GM21515 (cell line): ENCODE data around the gene TRPM3.

Experiments
- ATAC-seq: cut with Tn5 transposase; IDR thresholded peaks from one replicate; pipeline ENCODE4 v1.9.1; 2021; ENCODE audit not compliant: unreplicated experiment

The TRPM3 gene

DNA sequence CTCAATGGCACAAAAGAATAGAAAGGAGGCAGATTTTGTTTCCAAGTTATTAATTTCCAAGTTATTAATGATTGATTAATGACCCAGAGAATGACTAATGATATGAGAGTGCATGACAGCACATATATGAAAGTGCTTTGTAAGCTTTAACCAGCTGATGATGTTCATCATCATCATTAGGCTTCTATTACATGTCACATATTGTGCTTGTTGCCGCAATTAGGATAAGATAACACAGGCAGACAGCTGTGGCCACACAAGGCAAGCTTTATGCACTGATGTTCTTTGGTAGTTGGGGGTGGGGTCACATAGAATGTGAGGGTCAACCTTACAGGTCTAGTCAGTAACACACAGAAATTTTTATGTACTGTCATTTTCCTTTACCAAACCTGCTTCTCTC lies 219.7 kb downstream of the TRPM3 start:
- ATAC-seq = no peak

DNA sequence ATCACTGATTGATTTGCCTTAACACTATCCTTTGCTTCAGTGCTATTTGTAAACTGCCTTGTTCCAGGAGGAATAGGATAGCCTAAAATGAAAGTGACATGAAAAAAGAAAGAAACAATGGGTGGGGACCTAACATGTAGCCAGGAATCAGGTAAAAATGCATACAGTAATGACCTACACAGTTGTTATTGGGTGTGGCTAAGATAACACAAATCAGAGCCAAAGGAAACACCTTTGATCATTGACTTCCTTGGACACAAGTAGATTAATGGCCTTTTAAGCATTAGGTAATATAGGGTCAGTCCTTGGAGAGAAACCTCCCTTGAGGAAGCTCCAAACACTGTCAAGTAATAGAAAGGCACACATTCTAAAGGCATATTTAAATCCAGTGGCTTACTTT lies 220.4 kb downstream of the TRPM3 start:
- ATAC-seq = no peak

DNA sequence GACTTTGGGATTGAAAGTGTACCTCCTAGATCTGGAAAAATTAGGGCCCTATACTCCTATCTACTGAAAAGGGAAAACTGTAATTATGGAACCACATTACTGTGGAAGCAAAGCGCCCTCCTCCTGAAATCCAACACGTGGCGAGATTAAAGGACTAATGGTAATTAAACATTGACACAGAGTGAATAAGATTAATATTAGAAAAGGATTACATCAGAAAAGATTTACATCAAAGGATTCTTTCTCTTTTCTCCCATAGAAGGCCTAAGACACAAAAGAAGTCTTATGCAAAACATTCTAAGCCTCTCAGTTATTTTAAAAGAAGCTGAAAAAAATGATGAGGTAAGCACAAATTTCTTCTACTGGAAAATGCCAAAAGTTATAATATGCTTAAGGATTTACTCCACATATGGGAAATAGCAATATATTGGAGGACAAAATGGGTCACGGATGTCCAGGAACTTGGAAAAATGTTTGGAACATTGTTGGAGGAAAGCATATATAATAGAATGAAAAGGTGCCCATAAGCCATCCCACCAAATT lies 227.8 kb downstream of the TRPM3 start:
- no peak for ATAC-seq

DNA sequence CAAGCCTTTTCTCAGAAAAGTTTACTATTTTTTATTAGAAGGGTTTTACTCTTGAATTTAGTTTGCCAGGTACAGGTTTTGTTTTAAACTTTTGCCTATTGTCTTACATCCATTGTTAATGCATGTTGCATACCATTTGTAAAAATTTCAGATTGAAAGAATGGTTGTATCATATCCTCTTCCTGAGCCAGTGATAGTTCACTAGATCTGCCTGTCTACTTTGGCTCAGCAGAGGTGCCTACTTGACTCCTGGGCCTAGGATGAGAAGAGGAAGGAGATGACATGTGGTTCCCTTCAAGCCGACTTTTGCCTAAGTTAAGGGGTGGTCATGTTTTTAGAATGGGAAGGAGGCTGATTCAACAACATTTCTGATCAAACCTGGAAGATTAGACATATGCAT lies 232.9 kb downstream of the TRPM3 start:
- ATAC-seq = no peak

GRCh38 chr9:70887826-70888225 lies 233.6 kb downstream of the TRPM3 start:
- ATAC-seq = no peak

- ATAC-seq = no peak
These were observed 237.2 kb downstream of the TRPM3 start for GRCh38 chr9:70883963-70884793.

GRCh38 chr9:70883056-70883455 lies 238.4 kb downstream of the TRPM3 start:
- ATAC-seq = no peak

- ATAC-seq = no peak
These were observed 240.1 kb downstream of the TRPM3 start for GRCh38 chr9:70881333-70881732.

DNA sequence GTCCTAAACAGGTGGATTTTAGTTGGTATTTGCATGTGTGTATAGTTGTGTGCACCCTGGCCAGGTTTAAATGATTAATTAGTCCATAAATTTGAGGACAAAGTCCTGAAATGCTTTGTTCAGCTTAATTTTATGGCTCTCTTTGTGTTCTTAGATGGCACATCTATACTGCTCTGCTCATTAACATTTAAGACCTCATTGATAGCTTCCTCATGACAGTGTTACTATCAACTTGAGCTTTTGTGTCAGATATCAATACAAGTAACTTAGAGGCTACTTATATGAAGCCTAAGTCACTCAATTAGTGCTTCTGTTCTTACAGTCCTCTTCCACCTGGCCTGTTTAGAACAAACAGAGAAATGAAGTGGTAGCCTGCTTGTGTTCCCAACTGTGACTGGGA lies 240.9 kb downstream of the TRPM3 start:
- no peak for ATAC-seq

- no peak for ATAC-seq
These were observed 242.8 kb downstream of the TRPM3 start for GRCh38 chr9:70878576-70878975.

DNA sequence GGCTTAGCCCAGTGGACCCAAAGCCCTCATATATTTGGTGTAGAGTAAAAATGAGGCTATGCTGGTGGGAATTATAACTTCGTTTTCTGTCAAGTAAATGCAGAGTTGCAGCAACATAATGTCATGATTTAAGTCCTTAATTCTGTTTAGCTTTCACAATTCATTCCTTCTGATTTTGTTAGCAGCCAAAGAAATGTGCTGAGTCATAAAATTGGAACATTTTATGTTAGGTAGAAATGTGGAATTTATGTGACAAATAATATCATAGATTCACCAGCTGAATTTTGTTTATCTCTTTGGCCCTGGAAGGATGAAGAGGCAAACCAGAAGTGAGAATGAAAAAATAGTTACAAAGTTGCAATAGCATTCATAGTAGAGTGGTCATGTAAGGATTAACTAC lies 247.0 kb downstream of the TRPM3 start:
- ATAC-seq = no peak

DNA sequence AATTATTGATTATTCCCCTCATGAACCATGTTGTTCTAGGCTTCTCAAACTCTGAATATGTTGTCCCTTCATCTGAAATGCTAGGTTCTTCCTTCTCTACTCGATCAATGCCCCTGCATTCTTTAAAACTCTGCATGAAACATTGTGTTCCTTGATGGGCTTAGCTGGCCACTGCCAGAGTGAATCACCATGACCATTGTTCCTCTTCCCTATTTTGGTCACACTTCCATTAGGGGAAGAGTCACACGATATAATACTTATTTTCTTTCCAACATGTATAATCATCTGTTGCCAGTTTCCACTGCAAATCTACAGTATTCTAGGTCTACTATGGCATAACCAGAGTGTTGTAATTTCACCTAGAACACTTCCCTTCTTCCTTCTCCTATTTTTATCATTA lies 247.9 kb downstream of the TRPM3 start:
- ATAC-seq = no peak

- ATAC-seq = no peak
These were observed 252.5 kb downstream of the TRPM3 start for GRCh38 chr9:70868661-70869652.

GRCh38 chr9:70868041-70868440 lies 253.4 kb downstream of the TRPM3 start:
- ATAC-seq = no peak

DNA sequence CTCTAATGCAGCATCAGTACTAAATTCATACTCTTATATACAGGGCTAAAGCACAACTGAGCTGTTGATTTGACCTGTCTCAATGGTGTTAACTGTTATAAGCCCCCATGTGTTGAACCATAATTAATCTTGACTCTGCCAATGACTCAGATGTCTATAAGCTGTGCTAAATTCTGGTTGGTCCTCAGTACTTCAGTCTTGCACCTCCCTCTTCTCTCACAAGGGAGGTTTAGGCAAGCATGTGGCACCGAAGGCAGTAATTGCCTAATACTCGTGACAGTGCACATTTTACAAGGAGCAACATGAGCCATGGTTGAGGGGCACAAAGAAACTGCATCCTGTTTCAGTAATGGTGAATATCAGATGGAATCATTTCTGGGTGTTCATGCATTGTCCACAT lies 255.9 kb downstream of the TRPM3 start:
- ATAC-seq = no peak

- no peak for ATAC-seq
These were observed 259.6 kb downstream of the TRPM3 start for GRCh38 chr9:70861797-70862196.

GRCh38 chr9:70861376-70861775 lies 260.0 kb downstream of the TRPM3 start:
- no peak for ATAC-seq

DNA sequence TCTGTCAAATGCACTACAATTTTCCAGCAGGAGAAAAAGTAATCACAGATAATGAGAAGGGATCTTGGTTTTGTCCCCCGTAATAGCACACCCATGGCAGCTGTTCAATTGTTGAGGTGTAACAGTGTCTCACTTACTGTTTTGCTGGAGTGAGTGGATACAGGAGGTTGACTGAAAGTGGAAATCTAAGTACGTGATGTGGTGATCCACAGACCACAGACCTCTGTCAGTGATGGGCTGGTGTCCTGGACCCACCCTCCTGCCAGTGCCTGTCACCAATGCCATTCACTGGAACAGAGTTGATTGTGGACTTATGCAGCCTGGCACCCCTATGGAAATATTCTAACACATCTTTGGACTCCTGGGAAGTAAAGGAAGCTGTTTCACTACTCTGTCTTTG lies 261.7 kb downstream of the TRPM3 start:
- ATAC-seq = no peak

- no peak for ATAC-seq
These were observed 265.0 kb downstream of the TRPM3 start for GRCh38 chr9:70856411-70856810.

DNA sequence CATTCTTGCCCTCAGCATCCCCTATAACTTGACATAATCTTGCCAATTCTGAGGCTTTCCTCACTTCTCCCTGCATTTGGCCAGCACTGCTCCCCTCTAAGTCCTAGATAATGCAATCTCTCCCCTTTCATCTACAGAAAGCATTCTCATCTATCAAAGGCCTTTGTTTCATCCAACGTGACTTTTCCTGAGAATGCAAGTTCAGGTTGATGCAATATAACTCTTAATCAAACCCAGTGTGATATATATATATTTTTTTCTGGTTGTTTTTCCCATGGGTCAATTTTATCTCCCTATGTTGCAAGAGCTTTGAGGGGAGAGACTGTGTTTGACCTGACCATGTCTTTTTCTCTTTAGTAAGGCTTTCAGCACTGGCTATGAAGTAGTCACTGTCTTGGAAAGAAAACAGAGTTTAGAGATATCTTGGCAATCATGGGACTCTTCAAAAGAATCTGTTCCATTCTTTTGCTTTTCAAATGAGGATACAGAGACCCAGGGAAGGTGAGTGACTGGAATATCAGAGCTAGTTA lies 268.6 kb downstream of the TRPM3 start:
- ATAC-seq = no peak

DNA sequence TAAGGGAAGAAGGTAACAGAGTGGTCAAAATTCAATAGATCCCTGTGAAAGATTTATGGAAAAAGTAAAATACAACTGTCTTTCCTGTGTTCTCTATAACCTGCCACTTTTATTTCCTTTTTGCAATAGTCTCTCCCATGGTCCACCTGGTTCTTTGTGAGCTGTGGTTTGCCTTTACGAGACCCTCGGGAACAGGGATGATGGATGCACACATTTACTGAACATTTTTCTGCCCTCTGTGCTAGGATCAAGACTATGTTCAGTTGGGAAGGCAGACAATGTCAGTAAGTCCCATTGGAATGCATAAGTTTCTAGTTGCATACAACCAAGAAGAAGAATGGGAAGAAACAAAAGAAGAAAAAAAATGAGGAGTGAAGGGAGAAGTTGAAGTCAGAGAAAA lies 281.2 kb downstream of the TRPM3 start:
- no peak for ATAC-seq
